ENCODE results near the gene DMXL1.

DNA sequence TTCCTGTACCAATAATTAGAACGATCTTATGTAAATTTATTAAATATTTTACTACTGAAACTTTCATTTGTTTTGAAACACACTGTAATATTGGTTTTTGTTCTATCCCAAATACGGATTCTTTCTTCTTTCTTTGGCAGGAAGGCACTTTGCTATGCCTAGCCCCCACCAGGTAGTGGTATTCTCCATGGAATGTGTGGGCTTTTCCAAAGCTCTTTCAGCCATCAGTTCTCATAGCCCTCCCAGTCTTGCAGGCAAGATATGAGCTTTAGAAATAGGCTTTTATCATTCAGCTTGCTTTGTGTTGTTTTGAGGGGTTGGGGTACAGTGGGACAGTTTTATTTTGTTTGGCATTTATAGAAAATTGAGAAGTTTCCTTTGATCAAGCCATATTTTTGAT, 107.5 kb downstream of the DMXL1 start:
- no peak for TF ChIP-seq POLR2AphosphoS5 (IDR thresholded peaks at IDR 0.05; ENCODE audit: borderline replicate concordance, low read depth, low read length)
- TF ChIP-seq EZH2 (IDR thresholded peaks at IDR 0.05): no peak
- TF ChIP-seq FOXP2 (optimal IDR thresholded peaks at IDR 0.05; ENCODE audit: control extremely low read depth, extremely low read length, insufficient read depth): no peak

Data from SK-N-MC (cell line).